SK-N-MC (cell line): ENCODE results near the gene CTCFL.

ENCODE experiments used
- DNase-seq: peaks from one replicate; pipeline ENCODE4 v3.0.0-alpha.2; 2011; ENCODE audit warnings: low read depth, low spot score
- H3K27ac ChIP-seq: fragments of 200-600 bp; sonication (generic); 2 replicates; pipeline ENCODE4 v1.5.1; 2016; ENCODE audit warnings: mixed run types
- H3K36me3 ChIP-seq: fragments of 200-600 bp; sonication (generic); 2 replicates; pipeline ENCODE4 v1.6.1; 2017; ENCODE audit warnings: antibody characterized with exemption, low read length, mixed read lengths; ENCODE audit not compliant: insufficient read depth
- H3K4me3 ChIP-seq: fragments of 200-600 bp; sonication (generic); 2 replicates; pipeline ENCODE4 v1.5.1; 2016
- H3K9ac ChIP-seq: fragments of 200-600 bp; sonication (generic); 2 replicates; pipeline ENCODE4 v1.8.0; 2017; ENCODE audit warnings: mixed run types, mixed read lengths; ENCODE audit not compliant: insufficient read length
- H3K9me3 ChIP-seq: fragments of 200-600 bp; sonication (generic); 2 replicates; pipeline ENCODE4 v1.6.1; 2017; ENCODE audit warnings: low read depth, mild to moderate bottlenecking, antibody characterized with exemption, low read length, moderate library complexity, mixed read lengths
- EZH2 ChIP-seq: fragments of 200-600 bp; sonication (generic); IDR thresholded peaks from one replicate; pipeline ENCODE4 v1.6.1; 2017; ENCODE audit warnings: antibody characterized with exemption
- FOXP2 ChIP-seq: optimal IDR thresholded peaks from 2 replicates; pipeline ENCODE3; 2011; ENCODE audit warnings: mild to moderate bottlenecking, moderate library complexity; ENCODE audit not compliant: insufficient read depth; ENCODE audit errors: extremely low read length, control extremely low read depth
- POLR2AphosphoS5 ChIP-seq: IDR thresholded peaks from 2 replicates; pipeline ENCODE4 v1.6.1; 2012; ENCODE audit warnings: mild to moderate bottlenecking, low read depth, low read length, borderline replicate concordance

The CTCFL gene

GRCh38 chr20:57458400-57459160 lies 66.4 kb downstream of the CTCFL start:
- no peak overlapping the region for H3K4me3 ChIP-seq
- DNase-seq, result no peak

DNA sequence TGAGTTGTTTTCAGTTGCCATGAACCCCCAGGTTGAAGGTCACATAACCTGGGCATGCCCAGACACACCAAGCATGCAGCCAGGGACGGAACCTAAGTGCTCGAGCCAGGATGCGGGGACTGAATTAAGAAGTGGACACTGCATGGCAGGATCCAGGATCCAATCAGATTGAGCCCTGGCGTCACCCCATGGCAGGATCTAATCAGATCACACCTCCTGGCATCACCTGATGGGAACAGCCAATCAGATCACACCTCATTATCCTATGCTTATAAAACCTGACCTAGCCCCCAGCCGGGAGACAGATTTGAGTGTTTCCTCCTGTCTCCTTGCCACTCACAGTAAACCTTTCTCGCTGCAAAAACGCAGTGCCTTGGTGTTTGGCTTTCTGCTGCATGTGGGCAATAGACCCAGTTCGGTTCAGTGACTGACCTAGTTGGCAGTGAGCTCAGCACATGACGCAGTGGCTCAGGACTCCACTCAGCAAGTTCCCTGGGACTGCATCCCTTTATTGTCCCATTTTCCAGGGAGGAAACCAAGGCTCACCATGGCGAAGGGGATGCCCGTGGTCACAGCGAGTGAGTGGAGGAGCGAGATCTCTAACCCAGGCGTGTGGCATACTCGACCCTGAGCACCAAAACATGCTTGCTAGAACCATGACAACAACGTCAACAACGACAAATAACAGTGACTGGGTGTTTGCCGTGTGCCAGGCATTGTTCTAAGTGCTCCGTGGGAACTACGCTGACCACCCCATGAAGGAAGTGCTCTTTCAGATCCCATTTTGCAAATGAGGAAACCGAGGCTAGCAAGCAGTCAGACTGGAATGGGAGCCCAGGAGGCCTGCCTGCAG lies 67.5 kb downstream of the CTCFL start:
- H3K9me3 ChIP-seq, result no peaks in the 10 kb centered on the region
- no peak overlapping the region for H3K27ac ChIP-seq
- no peak overlapping the region for H3K9ac ChIP-seq
- DNase-seq, result no peak
- no peak overlapping the region for H3K4me3 ChIP-seq
- no peak for TF ChIP-seq POLR2AphosphoS5
- TF ChIP-seq EZH2, result no peak
- TF ChIP-seq FOXP2, result no peak
- H3K36me3 ChIP-seq, result no peaks in the 10 kb centered on the region

More at GRCh38 chr20:57458400-57459160, 66.4 kb downstream of the CTCFL start:
- H3K9me3 ChIP-seq, result no peaks in the 10 kb centered on the region
- no peak overlapping the region for H3K27ac ChIP-seq
- TF ChIP-seq EZH2, result no peak
- TF ChIP-seq FOXP2, result no peak
- TF ChIP-seq POLR2AphosphoS5, result no peak
- no peak overlapping the region for H3K9ac ChIP-seq
- no peaks in the 10 kb centered on the region for H3K36me3 ChIP-seq

DNA sequence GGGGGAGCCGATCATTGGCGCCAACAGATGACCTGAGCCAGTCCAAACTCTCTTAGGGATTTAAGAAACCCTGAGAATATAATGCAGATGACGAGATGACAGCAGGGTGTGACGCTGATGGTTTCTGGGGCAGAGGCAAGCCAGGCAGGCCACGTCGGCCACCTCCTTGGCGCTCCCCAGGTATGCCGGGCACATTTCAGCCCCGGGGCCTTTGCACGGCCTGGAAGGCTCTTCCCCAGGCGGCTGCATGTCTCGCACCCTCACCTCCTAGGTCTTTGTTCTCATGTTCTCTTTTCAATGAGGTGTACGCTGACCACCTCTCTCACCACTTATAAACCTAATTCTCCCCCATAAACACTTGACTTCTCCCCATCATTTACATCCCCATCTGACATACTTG lies 68.8 kb downstream of the CTCFL start:
- no peak overlapping the region for H3K27ac ChIP-seq
- TF ChIP-seq POLR2AphosphoS5 (no peak), FOXP2 (no peak), EZH2 (no peak)
- H3K9ac ChIP-seq, result no peak overlapping the region
- H3K4me3 ChIP-seq, result no peak overlapping the region
- no peaks in the 10 kb centered on the region for H3K36me3 ChIP-seq
- no peak for DNase-seq
- H3K9me3 ChIP-seq, result no peaks in the 10 kb centered on the region

GRCh38 chr20:57455386-57455785 lies 69.6 kb downstream of the CTCFL start:
- H3K36me3 ChIP-seq, result no peaks in the 10 kb centered on the region
- no peak overlapping the region for H3K4me3 ChIP-seq
- no peak overlapping the region for H3K9ac ChIP-seq
- no peak for DNase-seq
- H3K27ac ChIP-seq, result no peak overlapping the region
- TF ChIP-seq FOXP2 (no peak), POLR2AphosphoS5 (no peak), EZH2 (no peak)
- no peaks in the 10 kb centered on the region for H3K9me3 ChIP-seq

GRCh38 chr20:57451795-57452661 lies 72.9 kb downstream of the CTCFL start:
- Histone ChIP-seq H3K27ac (no peak overlapping the region), H3K4me3 (no peak overlapping the region), H3K9ac (no peak overlapping the region), H3K36me3 (no peaks in the 10 kb centered on the region), H3K9me3 (no peaks in the 10 kb centered on the region)
- TF ChIP-seq POLR2AphosphoS5, result no peak
- TF ChIP-seq FOXP2, result no peak
- no peak for TF ChIP-seq EZH2
- DNase-seq, result no peak

DNA sequence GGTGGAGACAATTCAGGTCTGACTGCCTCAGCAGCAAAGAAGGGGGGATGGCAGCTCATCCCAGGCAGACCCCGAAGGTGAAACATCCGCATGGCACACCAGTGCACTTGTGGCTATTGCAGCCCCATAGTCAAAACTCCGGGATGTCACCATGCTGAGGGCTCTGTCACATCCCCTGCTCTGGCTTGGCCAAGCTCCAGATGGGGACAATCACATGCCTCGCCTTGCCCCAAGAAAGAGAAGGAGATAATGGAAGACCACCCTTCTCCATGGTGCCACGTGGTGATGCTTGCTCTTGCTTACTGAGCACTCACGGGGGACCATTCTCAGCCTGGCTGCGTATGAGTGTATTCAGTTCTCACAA lies 73.5 kb downstream of the CTCFL start:
- H3K36me3 ChIP-seq, result no peaks in the 10 kb centered on the region

DNA sequence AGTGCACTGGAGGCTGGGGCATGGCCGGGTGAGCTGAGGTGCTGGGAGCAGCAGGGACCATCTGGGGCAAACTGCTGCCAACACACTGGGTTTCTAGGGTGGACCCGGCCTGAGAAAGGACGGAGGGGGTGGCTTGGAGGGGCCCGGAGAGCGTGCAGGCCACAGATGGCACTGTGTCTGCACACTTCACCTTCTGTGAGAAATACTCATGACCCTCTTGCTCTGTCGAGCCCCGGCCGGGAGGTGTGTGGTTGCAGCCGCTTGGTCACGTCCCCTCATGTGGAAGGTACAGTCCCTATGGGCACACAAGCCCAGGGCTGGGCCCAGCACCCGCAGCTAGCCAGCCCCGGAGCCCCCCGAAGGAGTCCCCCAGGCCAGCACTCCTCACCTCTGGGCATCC lies 74.0 kb downstream of the CTCFL start:
- Histone ChIP-seq H3K27ac (no peak overlapping the region), H3K9me3 (no peaks in the 10 kb centered on the region), H3K4me3 (no peak overlapping the region), H3K36me3 (no peaks in the 10 kb centered on the region), H3K9ac (no peak overlapping the region)
- DNase-seq, result no peak
- TF ChIP-seq FOXP2 (no peak), POLR2AphosphoS5 (no peak), EZH2 (no peak)

More for the DNA sequence above, 73.5 kb downstream of the CTCFL start:
- no peak overlapping the region for H3K27ac ChIP-seq
- no peak for DNase-seq
- no peak overlapping the region for H3K9ac ChIP-seq
- no peaks in the 10 kb centered on the region for H3K9me3 ChIP-seq
- TF ChIP-seq POLR2AphosphoS5 (no peak), EZH2 (no peak), FOXP2 (no peak)
- no peak overlapping the region for H3K4me3 ChIP-seq

DNA sequence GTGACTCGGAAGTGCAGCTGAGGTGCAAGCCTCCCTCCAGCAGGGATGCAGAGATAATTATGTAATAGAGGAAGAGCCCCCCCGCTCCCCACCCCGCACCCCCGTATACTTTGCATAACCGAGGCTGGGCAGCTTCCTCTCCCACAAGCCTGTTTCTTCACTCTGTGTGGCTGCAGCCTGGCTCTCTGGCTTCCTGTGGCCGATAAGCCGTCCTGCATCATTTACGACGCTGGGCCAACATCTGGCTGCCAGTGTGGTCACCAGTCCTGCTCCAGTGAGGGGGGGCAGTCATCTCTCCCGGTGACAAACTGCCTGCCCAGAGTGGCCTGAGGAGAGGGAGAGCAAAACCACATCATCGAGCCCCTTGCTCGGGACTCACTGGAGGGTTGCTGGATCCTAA lies 74.5 kb downstream of the CTCFL start:
- DNase-seq, result no peak
- Histone ChIP-seq H3K9ac (no peak overlapping the region), H3K27ac (no peak overlapping the region)

More for the DNA sequence above, 74.5 kb downstream of the CTCFL start:
- no peak for TF ChIP-seq POLR2AphosphoS5
- Histone ChIP-seq H3K9me3 (no peaks in the 10 kb centered on the region), H3K4me3 (no peak overlapping the region), H3K36me3 (no peaks in the 10 kb centered on the region)
